ENCODE results near the gene SORCS2.

Gene SORCS2

DNA sequence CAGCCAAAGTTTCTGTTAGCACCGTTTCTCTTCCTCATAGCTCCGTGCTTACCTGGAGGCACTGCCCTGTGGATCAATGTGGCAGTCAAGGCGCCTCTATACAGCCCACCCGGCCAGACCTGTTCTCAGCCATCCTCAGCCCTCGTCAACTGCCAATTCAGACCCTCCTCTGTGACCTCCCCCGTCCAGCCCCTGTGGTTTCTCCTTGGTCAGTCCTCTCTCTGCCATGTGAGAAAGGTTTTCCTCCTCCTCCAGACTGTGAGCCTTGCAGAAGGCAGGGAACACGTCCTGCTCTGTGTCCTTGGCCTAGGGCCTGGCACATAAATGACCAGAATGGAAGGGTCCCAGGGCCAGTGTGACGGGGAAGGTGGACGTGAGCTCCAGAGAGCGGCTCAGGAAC lies 417.0 kb downstream of the SORCS2 start:
- TF ChIP-seq SIN3A (IDR thresholded peaks at IDR 0.05; ENCODE audit: borderline replicate concordance, insufficient read depth, low read length) (no peak), POLR2AphosphoS5 (IDR thresholded peaks at IDR 0.05; ENCODE audit: low read depth, low read length) (no peak), FOXP2 (optimal IDR thresholded peaks at IDR 0.05; ENCODE audit: borderline replicate concordance, extremely low read depth, extremely low read length, insufficient read depth) (no peak), TAF1 (IDR thresholded peaks at IDR 0.05; ENCODE audit: borderline replicate concordance, insufficient read depth, low read length) (no peak)
- TF ChIP-seq, protein P1, sequence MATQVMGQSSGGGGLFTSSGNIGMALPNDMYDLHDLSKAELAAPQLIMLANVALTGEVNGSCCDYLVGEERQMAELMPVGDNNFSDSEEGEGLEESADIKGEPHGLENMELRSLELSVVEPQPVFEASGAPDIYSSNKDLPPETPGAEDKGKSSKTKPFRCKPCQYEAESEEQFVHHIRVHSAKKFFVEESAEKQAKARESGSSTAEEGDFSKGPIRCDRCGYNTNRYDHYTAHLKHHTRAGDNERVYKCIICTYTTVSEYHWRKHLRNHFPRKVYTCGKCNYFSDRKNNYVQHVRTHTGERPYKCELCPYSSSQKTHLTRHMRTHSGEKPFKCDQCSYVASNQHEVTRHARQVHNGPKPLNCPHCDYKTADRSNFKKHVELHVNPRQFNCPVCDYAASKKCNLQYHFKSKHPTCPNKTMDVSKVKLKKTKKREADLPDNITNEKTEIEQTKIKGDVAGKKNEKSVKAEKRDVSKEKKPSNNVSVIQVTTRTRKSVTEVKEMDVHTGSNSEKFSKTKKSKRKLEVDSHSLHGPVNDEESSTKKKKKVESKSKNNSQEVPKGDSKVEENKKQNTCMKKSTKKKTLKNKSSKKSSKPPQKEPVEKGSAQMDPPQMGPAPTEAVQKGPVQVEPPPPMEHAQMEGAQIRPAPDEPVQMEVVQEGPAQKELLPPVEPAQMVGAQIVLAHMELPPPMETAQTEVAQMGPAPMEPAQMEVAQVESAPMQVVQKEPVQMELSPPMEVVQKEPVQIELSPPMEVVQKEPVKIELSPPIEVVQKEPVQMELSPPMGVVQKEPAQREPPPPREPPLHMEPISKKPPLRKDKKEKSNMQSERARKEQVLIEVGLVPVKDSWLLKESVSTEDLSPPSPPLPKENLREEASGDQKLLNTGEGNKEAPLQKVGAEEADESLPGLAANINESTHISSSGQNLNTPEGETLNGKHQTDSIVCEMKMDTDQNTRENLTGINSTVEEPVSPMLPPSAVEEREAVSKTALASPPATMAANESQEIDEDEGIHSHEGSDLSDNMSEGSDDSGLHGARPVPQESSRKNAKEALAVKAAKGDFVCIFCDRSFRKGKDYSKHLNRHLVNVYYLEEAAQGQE (IDR thresholded peaks at IDR 0.05; ENCODE audit: insufficient read depth in 1 of 2, low read depth in 2 of 2, low read length in 2 of 2) = no peak

DNA sequence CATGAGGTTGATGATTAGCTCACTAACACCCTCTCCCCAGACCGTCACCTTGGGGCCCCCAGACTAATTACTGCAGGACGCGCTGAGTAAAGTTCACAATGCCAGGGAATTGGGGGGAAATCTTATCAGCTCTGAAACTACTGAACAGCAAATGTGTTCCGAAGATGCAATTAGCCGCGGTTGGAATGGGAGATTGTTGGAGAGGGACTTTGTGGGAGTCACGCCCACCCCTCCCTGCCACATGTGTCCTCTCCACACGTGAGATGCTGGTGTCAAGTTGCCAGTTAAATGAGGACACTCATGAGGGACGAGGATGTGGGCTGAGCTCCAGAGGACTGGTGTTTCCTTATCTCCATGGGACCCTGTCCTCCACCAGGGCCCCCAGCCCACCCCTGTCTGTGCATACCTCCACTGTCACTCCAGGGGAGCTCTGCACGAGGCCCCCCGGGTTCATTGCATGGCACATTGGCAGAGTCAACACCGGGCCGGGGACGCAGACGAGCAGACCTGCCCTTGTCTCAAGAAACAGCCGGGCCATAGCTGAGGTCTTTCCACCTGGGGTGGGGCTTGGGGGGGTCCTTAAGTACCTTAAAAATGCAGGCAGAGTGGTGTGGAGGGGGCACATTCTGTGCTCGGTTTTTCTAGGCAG lies 417.8 kb downstream of the SORCS2 start:
- TF ChIP-seq POLR2AphosphoS5 (IDR thresholded peaks at IDR 0.05; ENCODE audit: low read depth, low read length) = no peak
- TF ChIP-seq, protein P1 (IDR thresholded peaks at IDR 0.05; ENCODE audit: insufficient read depth in 1 of 2, low read depth in 2 of 2, low read length in 2 of 2) = no peak
- TF ChIP-seq FOXP2 (optimal IDR thresholded peaks at IDR 0.05; ENCODE audit: borderline replicate concordance, extremely low read depth, extremely low read length, insufficient read depth) = no peak
- TF ChIP-seq TAF1 (IDR thresholded peaks at IDR 0.05; ENCODE audit: borderline replicate concordance, insufficient read depth, low read length) = no peak
- no peak for TF ChIP-seq SIN3A (IDR thresholded peaks at IDR 0.05; ENCODE audit: borderline replicate concordance, insufficient read depth, low read length)

DNA sequence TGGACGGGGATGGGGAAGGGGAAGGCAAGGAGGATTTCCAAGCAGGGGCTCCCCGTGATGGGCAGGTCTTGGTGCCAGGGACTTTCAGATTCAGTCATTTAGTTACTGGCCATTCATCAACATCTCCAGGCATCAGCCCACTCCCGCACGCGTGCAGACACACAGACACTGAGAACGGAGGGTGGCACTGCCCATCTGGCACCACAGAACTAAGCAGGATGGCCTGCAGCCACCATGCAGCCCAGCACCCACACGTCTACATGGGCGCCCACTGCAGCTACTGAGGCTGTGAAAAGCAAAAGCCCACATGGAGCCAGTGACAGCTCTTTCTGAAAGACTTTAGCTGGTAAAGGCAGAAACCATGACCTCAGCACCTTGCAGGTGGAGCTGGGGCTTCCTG lies 418.5 kb downstream of the SORCS2 start:
- TF ChIP-seq TAF1 (IDR thresholded peaks at IDR 0.05; ENCODE audit: borderline replicate concordance, insufficient read depth, low read length) (no peak), POLR2AphosphoS5 (IDR thresholded peaks at IDR 0.05; ENCODE audit: low read depth, low read length) (no peak), SIN3A (IDR thresholded peaks at IDR 0.05; ENCODE audit: borderline replicate concordance, insufficient read depth, low read length) (no peak), FOXP2 (optimal IDR thresholded peaks at IDR 0.05; ENCODE audit: borderline replicate concordance, extremely low read depth, extremely low read length, insufficient read depth) (no peak)
- TF ChIP-seq, protein P1 (IDR thresholded peaks at IDR 0.05; ENCODE audit: insufficient read depth in 1 of 2, low read depth in 2 of 2, low read length in 2 of 2) = no peak

DNA sequence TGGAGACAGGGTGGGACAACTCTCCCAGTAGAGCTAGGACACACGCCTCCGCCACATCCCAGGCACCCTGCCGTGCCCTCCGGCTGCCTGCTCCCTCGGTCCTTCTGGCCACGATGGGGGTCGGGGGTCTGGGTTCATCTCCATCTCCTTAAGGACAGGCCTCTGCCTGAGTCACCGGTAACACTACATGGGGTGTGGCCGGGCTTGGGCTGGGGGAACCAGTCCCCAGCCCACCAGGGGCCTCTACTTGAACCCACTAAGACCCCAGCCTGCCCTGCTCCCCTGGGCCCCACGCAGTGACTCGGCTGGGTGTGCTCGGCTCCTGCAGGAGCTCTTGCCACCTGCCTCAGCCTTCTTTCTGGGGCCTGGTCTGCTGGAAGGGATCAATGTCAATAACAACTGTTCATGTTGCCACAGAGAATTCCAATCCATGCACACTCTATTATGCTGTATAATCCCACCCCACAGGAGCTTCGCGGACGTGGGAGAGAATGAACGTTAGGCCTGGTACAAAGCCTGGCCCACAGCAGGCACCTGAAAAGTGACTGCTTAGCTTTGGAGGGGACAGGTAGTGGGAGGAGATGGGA lies 420.1 kb downstream of the SORCS2 start:
- TF ChIP-seq POLR2AphosphoS5 (IDR thresholded peaks at IDR 0.05; ENCODE audit: low read depth, low read length) (no peak), TAF1 (IDR thresholded peaks at IDR 0.05; ENCODE audit: borderline replicate concordance, insufficient read depth, low read length) (no peak), SIN3A (IDR thresholded peaks at IDR 0.05; ENCODE audit: borderline replicate concordance, insufficient read depth, low read length) (no peak), FOXP2 (optimal IDR thresholded peaks at IDR 0.05; ENCODE audit: borderline replicate concordance, extremely low read depth, extremely low read length, insufficient read depth) (no peak)
- TF ChIP-seq, protein P1 (IDR thresholded peaks at IDR 0.05; ENCODE audit: insufficient read depth in 1 of 2, low read depth in 2 of 2, low read length in 2 of 2) = no peak

All from PFSK-1 (cell line).